Astrocyte (in vitro differentiated cells and primary cell): Measurements from ENCODE around the gene RANBP3. TPM values are rescaled to one million over a fixed set of nuclear protein-coding genes. Genes with fewer than 3 reads are reported as not detected.
"Not testable (repeated sequence)": the region's sequence is repeated elsewhere in the genome, so short reads cannot be mapped to it uniquely, and the experiment has no call there.

Source experiments
- DNase-seq: peaks from one replicate; pipeline ENCODE4 v3.0.0-alpha.2; 2010; ENCODE audit warnings: low read depth
- FAIRE-seq: peaks from 2 replicates; lab custom pipeline; 2011; peaks lifted over from hg19 to GRCh38; lab: Jason Lieb, UNC
- H2AFZ ChIP-seq: 2 replicates; pipeline ENCODE4 v1.6.0; 2012; ENCODE audit warnings: low read depth, low read length, inconsistent platforms
- H3K27ac ChIP-seq: 2 replicates; pipeline ENCODE4 v1.5.1; 2011; ENCODE audit warnings: low read depth, low read length, inconsistent platforms
- H3K27me3 ChIP-seq: 2 replicates; pipeline ENCODE4 v1.6.0; 2011; ENCODE audit warnings: low read length, inconsistent platforms; ENCODE audit not compliant: insufficient read depth
- H3K36me3 ChIP-seq: 2 replicates; pipeline ENCODE4 v1.5.1; 2011; ENCODE audit warnings: low read length, inconsistent platforms; ENCODE audit not compliant: insufficient read depth
- H3K4me1 ChIP-seq: 2 replicates; pipeline ENCODE4 v1.5.1; 2011; ENCODE audit warnings: low read length, inconsistent platforms; ENCODE audit not compliant: insufficient read depth
- H3K4me2 ChIP-seq: 2 replicates; pipeline ENCODE4 v1.6.0; 2012; ENCODE audit warnings: low read length, inconsistent platforms
- H3K4me3 ChIP-seq: 2 replicates; pipeline ENCODE4 v1.5.1; 2011; ENCODE audit warnings: low read depth, mild to moderate bottlenecking, low read length, inconsistent platforms; ENCODE audit not compliant: insufficient read depth
- H3K79me2 ChIP-seq: 2 replicates; pipeline ENCODE4 v1.6.0; 2012; ENCODE audit warnings: mild to moderate bottlenecking, low read length, inconsistent platforms; ENCODE audit not compliant: insufficient read depth
- H3K9ac ChIP-seq: 2 replicates; pipeline ENCODE4 v1.6.0; 2012; ENCODE audit warnings: mild to moderate bottlenecking, low read length, inconsistent platforms
- H3K9me3 ChIP-seq: 2 replicates; pipeline ENCODE4 v1.5.1; 2012; ENCODE audit warnings: low read depth, mild to moderate bottlenecking, low read length, inconsistent platforms; ENCODE audit not compliant: insufficient read depth
- H4K20me1 ChIP-seq: 2 replicates; pipeline ENCODE4 v1.6.0; 2012; ENCODE audit warnings: low read length, inconsistent platforms; ENCODE audit not compliant: insufficient read depth
- H3K27ac Mint-ChIP-seq: one replicate; pipeline ENCODE4 v1.8.0; 2021; ENCODE audit warnings: mild to moderate bottlenecking, mixed read lengths; ENCODE audit not compliant: unreplicated experiment
- H3K27me3 Mint-ChIP-seq: one replicate; pipeline ENCODE4 v1.8.0; 2021; ENCODE audit warnings: low read depth, mixed read lengths; ENCODE audit not compliant: unreplicated experiment
- H3K36me3 Mint-ChIP-seq: one replicate; pipeline ENCODE4 v1.8.0; 2021; ENCODE audit warnings: low read depth, mixed read lengths; ENCODE audit not compliant: unreplicated experiment
- H3K4me1 Mint-ChIP-seq: one replicate; pipeline ENCODE4 v1.8.0; 2021; ENCODE audit warnings: low read depth, mixed read lengths; ENCODE audit not compliant: unreplicated experiment
- H3K4me3 Mint-ChIP-seq: one replicate; pipeline ENCODE4 v1.8.0; 2021; ENCODE audit warnings: mild to moderate bottlenecking, moderate library complexity, mixed read lengths; ENCODE audit not compliant: unreplicated experiment
- H3K9me3 Mint-ChIP-seq: one replicate; pipeline ENCODE4 v1.8.0; 2021; ENCODE audit warnings: mild to moderate bottlenecking, mixed read lengths; ENCODE audit not compliant: unreplicated experiment
- CTCF ChIP-seq: IDR thresholded peaks from 2 replicates; pipeline ENCODE4 v1.5.1; 2011; ENCODE audit warnings: low read depth, mild to moderate bottlenecking, inconsistent platforms, low read length, moderate library complexity; ENCODE audit not compliant: insufficient read depth
- EZH2 ChIP-seq: IDR thresholded peaks from 2 replicates; pipeline ENCODE4 v1.6.1; 2012; ENCODE audit warnings: mild to moderate bottlenecking, low read length, inconsistent platforms; ENCODE audit not compliant: insufficient read depth
- total RNA-seq: library from RNA; stranded (reverse); gene quantifications from 2 replicates; pipeline ENCODE4 v1.2.1, GENCODE V29; 2021

The RANBP3 gene
- total RNA-seq, 1 donor from 2014 or later: 70.5 TPM

DNA sequence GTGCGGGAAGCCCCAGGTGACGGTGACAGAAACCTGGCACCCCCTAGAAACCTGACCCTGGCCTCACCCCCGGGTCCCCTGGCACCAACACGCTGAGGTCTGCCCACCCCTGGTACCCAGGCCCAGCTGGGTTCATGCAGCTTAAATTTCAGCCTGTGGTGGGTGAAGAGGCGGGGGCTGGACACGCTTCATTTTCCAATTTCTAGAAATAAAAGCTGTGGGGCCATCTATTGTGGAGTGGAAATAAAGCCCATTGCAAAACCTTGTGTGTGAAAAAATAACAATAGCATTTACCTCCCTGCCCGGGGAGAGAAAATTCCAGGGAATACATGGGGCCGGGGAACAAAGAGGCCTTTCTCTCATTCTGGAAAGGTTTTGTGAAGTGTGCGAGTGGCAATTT, 100.1 kb downstream of the RANBP3 start:
- FAIRE-seq (no peak), DNase-seq (no peak)
- no peak for TF ChIP-seq EZH2
- no peak for TF ChIP-seq CTCF
- no peaks in the 10 kb centered on the region for H4K20me1 ChIP-seq
- Mint-ChIP-seq H3K4me3 (no peak overlapping the region), H3K27me3 (peaks cover 5% of the 10 kb centered on the region), H3K36me3 (no peaks in the 10 kb centered on the region), H3K27ac (no peak overlapping the region), H3K4me1 (peaks cover 9% of the 10 kb centered on the region), H3K9me3 (peaks cover 2% of the 10 kb centered on the region)
- peaks cover 7% of the 10 kb centered on the region for H3K4me1 ChIP-seq
- no peaks in the 10 kb centered on the region for H3K9me3 ChIP-seq
- no peak overlapping the region for H3K4me3 ChIP-seq
- H3K27ac ChIP-seq: no peak overlapping the region
- no peak overlapping the region for H3K9ac ChIP-seq
- peaks cover 3% of the 10 kb centered on the region for H3K27me3 ChIP-seq
- no peak overlapping the region for H3K4me2 ChIP-seq
- H2AFZ ChIP-seq: no peak overlapping the region
- H3K79me2 ChIP-seq: no peaks in the 10 kb centered on the region
- H3K36me3 ChIP-seq: no peaks in the 10 kb centered on the region

DNA sequence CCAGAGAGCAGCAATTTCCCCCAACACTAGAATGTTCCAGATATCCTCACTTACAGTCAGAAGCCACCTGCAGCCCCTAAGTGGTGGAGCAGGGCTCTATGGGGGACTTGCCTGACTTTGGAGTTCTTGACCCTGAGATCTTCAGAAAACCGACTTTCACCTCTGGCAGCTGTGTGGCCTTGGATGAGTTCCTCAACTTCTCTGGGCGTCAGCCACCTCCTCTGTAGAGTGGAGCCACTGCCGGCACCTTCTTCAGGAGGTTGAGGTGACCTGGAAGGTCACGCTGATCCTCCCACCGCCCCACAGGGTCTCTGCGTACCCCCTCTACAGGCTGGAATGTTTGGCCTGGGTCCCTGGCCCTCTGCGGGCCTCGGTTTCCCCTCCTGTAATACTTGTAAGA, 100.5 kb downstream of the RANBP3 start:
- no peaks in the 10 kb centered on the region for H3K36me3 ChIP-seq
- Mint-ChIP-seq H3K36me3 (no peaks in the 10 kb centered on the region), H3K27me3 (peaks cover 3% of the 10 kb centered on the region), H3K9me3 (peaks cover under 1% of the 10 kb centered on the region), H3K27ac (no peak overlapping the region), H3K4me3 (no peak overlapping the region), H3K4me1 (peaks cover 9% of the 10 kb centered on the region)
- H3K4me1 ChIP-seq: peaks cover 7% of the 10 kb centered on the region
- H2AFZ ChIP-seq: no peak overlapping the region
- H3K9me3 ChIP-seq: no peaks in the 10 kb centered on the region
- no peaks in the 10 kb centered on the region for H3K79me2 ChIP-seq
- no peak overlapping the region for H3K4me3 ChIP-seq
- no peaks in the 10 kb centered on the region for H4K20me1 ChIP-seq
- H3K4me2 ChIP-seq: no peak overlapping the region
- TF ChIP-seq EZH2: no peak
- no peak for TF ChIP-seq CTCF
- H3K27me3 ChIP-seq: peaks cover 3% of the 10 kb centered on the region
- DNase-seq (no peak), FAIRE-seq (no peak)
- no peak overlapping the region for H3K27ac ChIP-seq
- H3K9ac ChIP-seq: no peak overlapping the region

GRCh38 chr19:5874496-5874895, 103.4 kb downstream of the RANBP3 start:
- not testable (repeated sequence) for H3K4me1 Mint-ChIP-seq, H3K27ac ChIP-seq, H3K4me3 Mint-ChIP-seq, H3K36me3 ChIP-seq, H3K79me2 ChIP-seq, H2AFZ ChIP-seq, FAIRE-seq, H3K27me3 ChIP-seq, H3K36me3 Mint-ChIP-seq, H3K9me3 ChIP-seq, H3K9ac ChIP-seq, H3K4me3 ChIP-seq, H3K9me3 Mint-ChIP-seq, H4K20me1 ChIP-seq, H3K4me2 ChIP-seq, H3K4me1 ChIP-seq, H3K27ac Mint-ChIP-seq
- peaks cover 11% of the 10 kb centered on the region for H3K27me3 Mint-ChIP-seq
- DNase-seq: peak; percentile 55
